ENCODE data around the gene ZNF253. TPM values are rescaled to one million over a fixed set of nuclear protein-coding genes. Genes with fewer than 3 reads are reported as not detected.
A peak's percentile ranks its signal among the peaks of the same experiment; 100 is the strongest.
"Not testable (repeated sequence)": the region's sequence is repeated elsewhere in the genome, so short reads cannot be mapped to it uniquely, and the experiment has no call there.

ZNF253 gene
- total and polyA plus RNA-seq, 10 of the 15 experiments (the other 5 are each of a cell fraction or from before 2014, with no cell fraction given) = 2.6 to 8.9 (median 5.2) TPM

DNA sequence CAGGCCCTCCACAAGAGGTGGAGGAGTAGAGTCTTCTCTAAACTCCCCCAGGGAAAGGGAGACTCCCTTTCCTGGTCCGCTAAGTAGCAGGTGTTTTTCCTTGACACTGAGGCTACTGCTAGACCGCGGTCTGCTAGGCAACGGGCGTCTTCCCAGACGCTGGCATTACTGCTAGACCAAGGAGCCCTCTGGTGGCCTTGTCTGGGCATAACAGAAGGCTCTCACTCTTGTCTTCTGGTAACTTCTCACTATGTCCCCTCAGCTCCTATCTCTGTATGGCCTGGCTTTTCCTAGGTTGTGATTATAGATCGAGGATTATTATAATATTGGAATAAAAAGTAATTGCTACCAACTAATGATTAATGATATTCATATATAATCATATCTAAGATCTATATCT is 64.7 kb downstream of the ZNF253 start:
- H3K9ac ChIP-seq (ENCODE audit: control insufficient read depth, insufficient read depth, low read length); ATAC-seq; DNase-seq (ENCODE audit: low read depth, low spot score); H3K4me1 ChIP-seq (ENCODE audit: control insufficient read depth, insufficient read depth, low read length); H3K4me2 ChIP-seq (ENCODE audit: control insufficient read depth, insufficient read depth); H3K36me3 ChIP-seq (ENCODE audit: control insufficient read depth in 2 of 2, insufficient read depth in 2 of 2, low read length in 1 of 2); in situ Hi-C loops (cut with MboI); SMC1A ChIA-PET (ENCODE audit: uncharacterized antibody, unreplicated experiment); POLR2A ChIA-PET; H3K27ac ChIP-seq (ENCODE audit: control insufficient read depth, insufficient read depth); CTCF ChIA-PET; H3K4me3 ChIP-seq; intact Hi-C loops (cut with micrococcal nuclease; ENCODE audit: unreplicated experiment); H3K27me3 ChIP-seq (replicated peaks in 1 of 2; ENCODE audit: control insufficient read depth in 2 of 2, insufficient read depth in 2 of 2, low read length in 1 of 2); H2AFZ ChIP-seq (ENCODE audit: control insufficient read depth, low read depth, low read length); FAIRE-seq; H4K20me1 ChIP-seq (ENCODE audit: control insufficient read depth, insufficient read depth); RAD21 ChIA-PET (ENCODE audit: unreplicated experiment); BruUV-seq (replicated peaks); H3K79me2 ChIP-seq (ENCODE audit: control insufficient read depth, insufficient read depth, low read length): not testable (repeated sequence)
- H3K9me3 ChIP-seq (replicated peaks; ENCODE audit: control insufficient read depth, insufficient read depth, low read length) = peaks cover 24% of the 10 kb centered on the region
- TF ChIP-seq, protein P1, sequence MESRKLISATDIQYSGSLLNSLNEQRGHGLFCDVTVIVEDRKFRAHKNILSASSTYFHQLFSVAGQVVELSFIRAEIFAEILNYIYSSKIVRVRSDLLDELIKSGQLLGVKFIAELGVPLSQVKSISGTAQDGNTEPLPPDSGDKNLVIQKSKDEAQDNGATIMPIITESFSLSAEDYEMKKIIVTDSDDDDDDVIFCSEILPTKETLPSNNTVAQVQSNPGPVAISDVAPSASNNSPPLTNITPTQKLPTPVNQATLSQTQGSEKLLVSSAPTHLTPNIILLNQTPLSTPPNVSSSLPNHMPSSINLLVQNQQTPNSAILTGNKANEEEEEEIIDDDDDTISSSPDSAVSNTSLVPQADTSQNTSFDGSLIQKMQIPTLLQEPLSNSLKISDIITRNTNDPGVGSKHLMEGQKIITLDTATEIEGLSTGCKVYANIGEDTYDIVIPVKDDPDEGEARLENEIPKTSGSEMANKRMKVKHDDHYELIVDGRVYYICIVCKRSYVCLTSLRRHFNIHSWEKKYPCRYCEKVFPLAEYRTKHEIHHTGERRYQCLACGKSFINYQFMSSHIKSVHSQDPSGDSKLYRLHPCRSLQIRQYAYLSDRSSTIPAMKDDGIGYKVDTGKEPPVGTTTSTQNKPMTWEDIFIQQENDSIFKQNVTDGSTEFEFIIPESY (IDR thresholded peaks at IDR 0.05) = 0 out of 2 replicates have a peak, but pooled peaks have one; percentile 21
- WGBS (ENCODE audit: insufficient coverage, insufficient replicate concordance, low lambda C conversion rate, missing lambda C conversion rate) = 90% methylated on average over 7 of the region's 7 CpGs

DNA sequence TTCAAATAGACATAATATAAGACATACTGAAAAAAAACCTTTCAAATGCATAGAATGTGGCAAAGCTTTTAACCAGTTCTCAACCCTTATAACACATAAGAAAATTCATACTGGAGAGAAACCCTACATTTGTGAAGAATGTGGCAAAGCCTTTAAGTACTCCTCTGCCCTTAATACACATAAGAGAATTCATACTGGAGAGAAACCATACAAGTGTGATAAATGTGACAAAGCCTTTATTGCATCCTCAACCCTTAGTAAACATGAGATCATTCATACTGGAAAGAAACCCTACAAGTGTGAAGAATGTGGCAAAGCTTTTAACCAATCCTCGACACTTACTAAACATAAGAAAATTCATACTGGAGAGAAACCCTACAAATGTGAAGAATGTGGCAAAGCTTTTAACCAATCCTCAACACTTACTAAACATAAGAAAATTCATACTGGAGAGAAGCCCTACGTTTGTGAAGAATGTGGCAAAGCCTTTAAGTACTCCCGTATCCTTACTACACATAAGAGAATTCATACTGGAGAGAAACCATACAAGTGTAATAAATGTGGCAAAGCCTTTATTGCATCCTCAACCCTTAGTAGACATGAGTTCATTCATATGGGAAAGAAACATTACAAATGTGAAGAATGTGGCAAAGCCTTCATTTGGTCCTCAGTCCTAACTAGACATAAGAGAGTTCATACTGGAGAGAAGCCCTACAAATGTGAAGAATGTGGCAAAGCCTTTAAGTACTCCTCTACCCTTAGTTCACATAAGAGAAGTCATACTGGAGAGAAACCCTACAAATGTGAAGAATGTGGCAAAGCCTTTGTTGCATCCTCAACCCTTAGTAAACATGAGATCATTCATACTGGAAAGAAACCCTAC is 68.0 kb downstream of the ZNF253 start:
- H3K4me1 ChIP-seq (ENCODE audit: control insufficient read depth, insufficient read depth, low read length); intact Hi-C loops (cut with micrococcal nuclease; ENCODE audit: unreplicated experiment); ATAC-seq; H2AFZ ChIP-seq (ENCODE audit: control insufficient read depth, low read depth, low read length); H3K4me3 ChIP-seq; H3K27me3 ChIP-seq (replicated peaks in 1 of 2; ENCODE audit: control insufficient read depth in 2 of 2, insufficient read depth in 2 of 2, low read length in 1 of 2); FAIRE-seq; DNase-seq (ENCODE audit: low read depth, low spot score); RAD21 ChIA-PET (ENCODE audit: unreplicated experiment); SMC1A ChIA-PET (ENCODE audit: uncharacterized antibody, unreplicated experiment); POLR2A ChIA-PET; H3K4me2 ChIP-seq (ENCODE audit: control insufficient read depth, insufficient read depth); H3K79me2 ChIP-seq (ENCODE audit: control insufficient read depth, insufficient read depth, low read length); H3K36me3 ChIP-seq (ENCODE audit: control insufficient read depth in 2 of 2, insufficient read depth in 2 of 2, low read length in 1 of 2); H3K9ac ChIP-seq (ENCODE audit: control insufficient read depth, insufficient read depth, low read length); CTCF ChIA-PET; H3K27ac ChIP-seq (ENCODE audit: control insufficient read depth, insufficient read depth); in situ Hi-C loops (cut with MboI); H4K20me1 ChIP-seq (ENCODE audit: control insufficient read depth, insufficient read depth): not testable (repeated sequence)
- TF ChIP-seq ZNF274 (IDR thresholded peaks at IDR 0.05; ENCODE audit: insufficient read depth, insufficient read length) = peak; percentile 53
- 98% methylated on average over 3 of the region's 3 CpGs for WGBS (ENCODE audit: insufficient coverage, insufficient replicate concordance, low lambda C conversion rate, missing lambda C conversion rate)
- TSS peak; percentile 45 for BruUV-seq (replicated peaks)
- peaks cover 19% of the 10 kb centered on the region; the same call in 2 of the 3 replicates for H3K9me3 ChIP-seq (replicated peaks; ENCODE audit: control insufficient read depth, insufficient read depth, low read length)
